GM12873 (cell line): ENCODE data around the gene FIS1.

ENCODE experiments used
- CTCF ChIP-seq: IDR thresholded peaks from 2 replicates; pipeline ENCODE4 v1.5.1; 2012; ENCODE audit warnings: low read depth, mild to moderate bottlenecking, moderate library complexity, low read length, control low read depth; ENCODE audit not compliant: insufficient read depth; ENCODE audit errors: missing control alignments

Gene FIS1

GRCh38 chr7:101241443-101242349 lies 3.2 kb downstream of the FIS1 start:
- TF ChIP-seq CTCF, result no peak

- TF ChIP-seq CTCF, result no peak
Measured at GRCh38 chr7:101241015-101241363, 3.9 kb downstream of the FIS1 start.

GRCh38 chr7:101240226-101241014 lies 4.5 kb downstream of the FIS1 start:
- no peak for TF ChIP-seq CTCF

- TF ChIP-seq CTCF, result no peak
Measured at GRCh38 chr7:101239951-101240220, 5.0 kb downstream of the FIS1 start.

GRCh38 chr7:101239191-101239950 lies 5.5 kb downstream of the FIS1 start:
- TF ChIP-seq CTCF, result no peak

GRCh38 chr7:101238226-101239182 lies 6.4 kb downstream of the FIS1 start:
- TF ChIP-seq CTCF, result no peak
